ENCODE results near the gene CSTPP1.

Gene CSTPP1

GRCh38 chr11:47132981-47133380 is 196.4 kb downstream of the CSTPP1 start:
- Histone ChIP-seq H3K4me3 (ENCODE audit: low read length) (no peak overlapping the region), H3K27ac (ENCODE audit: low read depth, low read length) (no peak overlapping the region), H3K9me3 (ENCODE audit: insufficient read depth, low read depth, low read length) (no peaks in the 10 kb centered on the region), H3K27me3 (ENCODE audit: insufficient read depth, low read length) (no peaks in the 10 kb centered on the region), H3K9ac (ENCODE audit: low read depth, low read length) (no peak overlapping the region), H3K36me3 (ENCODE audit: insufficient read depth, low read length) (peaks cover 2% of the 10 kb centered on the region; the same call in 1 of the 2 replicates), H3K4me1 (ENCODE audit: insufficient read depth, low read length) (peaks cover 11% of the 10 kb centered on the region)
- WGBS, result 100% methylated on average over 1 of the region's 1 CpG

DNA sequence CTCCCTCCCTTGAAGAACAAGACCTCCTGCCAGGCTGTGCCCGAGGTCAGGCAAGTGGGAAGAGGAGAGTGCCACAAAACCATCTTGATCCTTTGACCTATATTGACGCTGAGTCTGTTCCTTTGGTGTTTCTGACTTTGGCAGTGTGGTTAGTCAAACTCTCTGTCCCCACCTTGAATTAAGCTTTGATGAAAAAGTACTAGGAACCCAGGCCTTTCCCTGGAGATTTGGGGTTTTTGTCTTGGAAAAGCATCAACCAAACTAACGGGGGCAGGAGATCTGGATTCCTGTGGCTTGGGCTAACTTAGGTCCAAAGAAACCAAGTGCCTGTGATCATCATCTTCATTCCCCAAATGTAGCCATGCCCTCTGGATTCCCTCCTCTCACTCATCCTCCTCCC is 199.8 kb downstream of the CSTPP1 start:
- Histone ChIP-seq H3K4me3 (ENCODE audit: low read length) (no peak overlapping the region), H3K36me3 (ENCODE audit: insufficient read depth, low read length) (peaks cover 3% of the 10 kb centered on the region; the same call in 1 of the 2 replicates)
- 81% methylated on average over 3 of the region's 3 CpGs for WGBS

DNA sequence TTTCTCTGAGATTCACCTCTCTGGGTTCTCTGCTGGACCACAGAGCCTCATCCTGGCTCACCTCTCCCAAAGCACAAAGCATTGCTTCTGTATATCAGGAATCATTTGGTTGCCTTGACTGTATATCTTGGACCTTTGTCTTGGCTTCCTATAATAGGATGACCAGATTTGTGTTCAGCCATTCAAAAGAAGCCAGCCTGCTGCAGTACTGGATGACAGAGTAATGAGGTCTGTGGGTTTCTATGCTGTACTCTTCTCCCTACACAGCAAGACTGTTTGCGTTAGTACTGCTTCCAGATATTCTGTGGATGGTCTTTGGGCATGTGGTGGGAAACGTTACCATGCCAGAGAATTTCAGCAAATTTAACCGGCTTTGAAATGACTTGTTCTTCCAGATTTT is 200.4 kb downstream of the CSTPP1 start:
- WGBS, result 100% methylated on average over 3 of the region's 3 CpGs
- H3K4me3 ChIP-seq (ENCODE audit: low read length), result no peak overlapping the region
- peaks cover 3% of the 10 kb centered on the region; the same call in 1 of the 2 replicates for H3K36me3 ChIP-seq (ENCODE audit: insufficient read depth, low read length)
- no peak overlapping the region for H3K27ac ChIP-seq (ENCODE audit: low read depth, low read length)
- no peak overlapping the region for H3K9ac ChIP-seq (ENCODE audit: low read depth, low read length)
- no peaks in the 10 kb centered on the region for H3K4me1 ChIP-seq (ENCODE audit: insufficient read depth, low read length)
- no peaks in the 10 kb centered on the region for H3K9me3 ChIP-seq (ENCODE audit: insufficient read depth, low read depth, low read length)
- H3K27me3 ChIP-seq (ENCODE audit: insufficient read depth, low read length), result no peaks in the 10 kb centered on the region

More for the DNA sequence above, 199.8 kb downstream of the CSTPP1 start:
- Histone ChIP-seq H3K9ac (ENCODE audit: low read depth, low read length) (no peak overlapping the region), H3K4me1 (ENCODE audit: insufficient read depth, low read length) (no peaks in the 10 kb centered on the region), H3K27me3 (ENCODE audit: insufficient read depth, low read length) (no peaks in the 10 kb centered on the region), H3K9me3 (ENCODE audit: insufficient read depth, low read depth, low read length) (no peaks in the 10 kb centered on the region), H3K27ac (ENCODE audit: low read depth, low read length) (no peak overlapping the region)

DNA sequence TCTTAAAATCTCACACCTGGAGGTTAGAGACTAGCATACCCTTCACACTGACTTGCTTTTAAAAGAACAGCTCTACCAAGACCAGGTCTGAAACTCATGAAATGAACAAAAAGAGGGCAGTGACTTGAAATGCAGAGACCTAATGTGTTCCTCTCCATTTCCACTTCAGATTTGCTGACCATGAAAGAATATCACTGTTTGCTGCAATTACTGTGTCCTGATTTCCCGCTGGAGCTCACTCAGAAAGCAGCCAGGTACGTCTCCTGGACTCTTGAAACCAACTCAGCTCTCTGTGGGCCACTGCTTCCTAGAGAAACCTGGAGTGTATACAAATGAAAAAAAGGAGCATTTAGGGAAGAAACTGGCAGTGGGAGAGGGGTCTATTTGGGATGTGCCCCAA is 200.9 kb downstream of the CSTPP1 start:
- peaks cover 3% of the 10 kb centered on the region; the same call in 1 of the 2 replicates for H3K36me3 ChIP-seq (ENCODE audit: insufficient read depth, low read length)
- H3K4me1 ChIP-seq (ENCODE audit: insufficient read depth, low read length), result no peaks in the 10 kb centered on the region
- no peak overlapping the region for H3K9ac ChIP-seq (ENCODE audit: low read depth, low read length)
- 94% methylated on average over 2 of the region's 2 CpGs for WGBS
- H3K27ac ChIP-seq (ENCODE audit: low read depth, low read length), result no peak overlapping the region
- no peak overlapping the region for H3K4me3 ChIP-seq (ENCODE audit: low read length)
- no peaks in the 10 kb centered on the region for H3K27me3 ChIP-seq (ENCODE audit: insufficient read depth, low read length)
- H3K9me3 ChIP-seq (ENCODE audit: insufficient read depth, low read depth, low read length), result no peaks in the 10 kb centered on the region

DNA sequence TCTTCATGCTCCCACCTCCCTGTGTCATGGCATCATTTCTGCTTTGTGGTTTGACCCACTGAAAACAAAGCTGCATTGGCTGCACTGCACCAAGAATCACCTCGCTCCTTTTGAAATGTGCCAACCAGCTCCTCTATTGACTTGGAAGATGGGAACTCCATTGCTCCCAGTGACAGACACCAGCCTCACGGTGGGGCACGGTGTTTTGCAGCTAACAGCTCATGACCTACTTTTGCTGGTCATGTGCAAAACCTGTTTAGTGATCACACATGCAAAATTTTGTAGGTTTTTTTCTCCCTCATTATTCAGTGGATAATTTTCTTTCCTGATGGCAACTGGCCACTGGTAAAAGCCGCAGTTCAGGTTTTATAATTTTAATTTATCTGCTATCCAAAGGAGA is 203.3 kb downstream of the CSTPP1 start:
- Histone ChIP-seq H3K4me1 (ENCODE audit: insufficient read depth, low read length) (no peaks in the 10 kb centered on the region), H3K27ac (ENCODE audit: low read depth, low read length) (no peak overlapping the region), H3K27me3 (ENCODE audit: insufficient read depth, low read length) (no peaks in the 10 kb centered on the region), H3K9me3 (ENCODE audit: insufficient read depth, low read depth, low read length) (no peaks in the 10 kb centered on the region), H3K9ac (ENCODE audit: low read depth, low read length) (no peak overlapping the region), H3K36me3 (ENCODE audit: insufficient read depth, low read length) (peaks cover 3% of the 10 kb centered on the region; the same call in 1 of the 2 replicates), H3K4me3 (ENCODE audit: low read length) (no peak overlapping the region)
- 97% methylated on average over 3 of the region's 4 CpGs for WGBS

DNA sequence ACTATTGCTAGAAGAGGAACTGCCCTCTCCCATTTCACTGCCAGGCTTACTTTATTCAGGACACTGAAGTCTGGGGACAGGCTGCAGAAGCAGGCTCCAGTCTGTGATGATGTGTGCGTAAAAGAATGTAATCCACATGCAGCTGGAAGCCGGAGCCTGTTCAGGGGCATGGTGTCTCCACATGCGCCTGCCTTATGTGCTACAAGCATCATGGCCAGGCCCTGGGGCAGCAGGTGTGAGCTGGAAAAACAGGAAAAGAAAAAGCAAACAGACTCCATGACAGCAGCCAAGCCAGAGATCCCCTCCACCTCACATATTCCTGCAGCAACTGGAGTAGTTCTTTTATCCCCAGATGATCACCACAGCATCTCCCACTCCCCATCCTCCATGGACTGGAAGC is 206.8 kb downstream of the CSTPP1 start:
- H3K36me3 ChIP-seq (ENCODE audit: insufficient read depth, low read length), result no peaks in the 10 kb centered on the region; the same call in 1 of the 2 replicates
- WGBS, result 82% methylated on average over 3 of the region's 3 CpGs
- H3K4me1 ChIP-seq (ENCODE audit: insufficient read depth, low read length), result no peaks in the 10 kb centered on the region
- no peaks in the 10 kb centered on the region for H3K27me3 ChIP-seq (ENCODE audit: insufficient read depth, low read length)
- H3K27ac ChIP-seq (ENCODE audit: low read depth, low read length), result no peak overlapping the region
- no peak overlapping the region for H3K9ac ChIP-seq (ENCODE audit: low read depth, low read length)
- H3K9me3 ChIP-seq (ENCODE audit: insufficient read depth, low read depth, low read length), result no peaks in the 10 kb centered on the region
- H3K4me3 ChIP-seq (ENCODE audit: low read length), result no peak overlapping the region

DNA sequence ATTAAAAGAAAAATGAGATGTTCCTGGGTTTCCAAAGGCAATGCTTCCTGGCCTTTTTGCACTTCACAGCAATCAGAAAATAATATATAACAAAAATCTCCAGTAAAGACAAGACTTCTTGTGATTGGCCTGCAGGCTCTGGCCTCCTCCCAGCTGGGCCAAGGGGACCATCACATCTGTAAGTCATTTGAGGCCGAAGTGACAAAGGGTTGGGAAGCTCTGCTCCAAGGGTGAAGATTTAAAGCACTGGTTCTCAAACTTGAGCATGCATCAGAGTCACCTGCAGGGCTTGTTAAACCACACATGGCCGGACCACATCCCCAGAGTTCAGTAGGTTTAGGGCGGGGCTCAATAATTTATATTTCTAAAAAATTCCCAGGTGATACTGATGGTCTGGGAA is 208.0 kb downstream of the CSTPP1 start:
- no peak overlapping the region for H3K27ac ChIP-seq (ENCODE audit: low read depth, low read length)
- no peaks in the 10 kb centered on the region for H3K9me3 ChIP-seq (ENCODE audit: insufficient read depth, low read depth, low read length)
- no peaks in the 10 kb centered on the region for H3K27me3 ChIP-seq (ENCODE audit: insufficient read depth, low read length)
- no peaks in the 10 kb centered on the region for H3K4me1 ChIP-seq (ENCODE audit: insufficient read depth, low read length)
- no peaks in the 10 kb centered on the region for H3K36me3 ChIP-seq (ENCODE audit: insufficient read depth, low read length)
- H3K9ac ChIP-seq (ENCODE audit: low read depth, low read length), result no peak overlapping the region
- WGBS, result 96% methylated on average over 3 of the region's 3 CpGs
- H3K4me3 ChIP-seq (ENCODE audit: low read length), result no peak overlapping the region

DNA sequence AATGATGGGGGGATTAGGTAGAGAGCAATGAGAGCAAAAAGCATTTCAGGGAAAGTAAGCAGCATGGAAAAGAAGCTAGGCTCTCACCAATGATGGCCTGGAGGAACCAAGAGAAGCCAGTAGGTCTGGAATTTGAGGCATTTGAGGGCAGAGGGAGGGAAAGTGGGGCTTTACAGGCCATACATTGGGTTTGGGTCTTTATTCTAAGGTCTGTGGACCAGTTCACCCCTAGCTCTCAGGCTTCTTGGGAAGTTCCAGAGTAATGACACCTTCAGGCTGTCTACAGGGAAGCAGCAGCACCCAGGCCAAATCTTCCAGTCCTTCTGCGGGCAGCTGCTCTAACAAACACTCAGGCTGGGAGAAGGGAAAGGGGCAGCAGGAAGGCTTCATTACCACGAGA is 210.7 kb downstream of the CSTPP1 start:
- Histone ChIP-seq H3K27me3 (ENCODE audit: insufficient read depth, low read length) (no peaks in the 10 kb centered on the region), H3K4me1 (ENCODE audit: insufficient read depth, low read length) (no peaks in the 10 kb centered on the region), H3K9me3 (ENCODE audit: insufficient read depth, low read depth, low read length) (no peaks in the 10 kb centered on the region), H3K4me3 (ENCODE audit: low read length) (no peak overlapping the region), H3K27ac (ENCODE audit: low read depth, low read length) (no peak overlapping the region), H3K36me3 (ENCODE audit: insufficient read depth, low read length) (no peaks in the 10 kb centered on the region), H3K9ac (ENCODE audit: low read depth, low read length) (no peak overlapping the region)
- 93% methylated on average over 2 of the region's 2 CpGs for WGBS

DNA sequence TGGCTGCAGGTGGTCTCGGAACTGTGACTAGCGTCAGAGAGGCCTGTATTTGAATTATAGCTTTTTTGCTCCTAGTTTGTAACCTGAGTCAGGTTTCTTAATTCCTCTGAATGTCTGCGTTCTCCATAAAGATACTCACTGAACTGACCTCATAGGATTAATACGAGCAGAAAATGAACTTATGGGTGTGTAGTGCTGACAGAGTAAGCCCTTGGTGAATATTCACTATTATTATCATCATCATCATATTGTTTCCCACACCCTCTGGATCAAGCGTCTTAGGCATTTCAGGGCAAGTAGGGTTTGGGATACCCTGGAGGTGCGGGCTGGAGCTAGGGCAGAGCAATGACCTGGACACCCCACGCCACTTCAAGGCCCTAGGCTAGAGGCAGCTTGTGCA is 211.1 kb downstream of the CSTPP1 start:
- 96% methylated on average over 6 of the region's 7 CpGs for WGBS
- no peaks in the 10 kb centered on the region for H3K4me1 ChIP-seq (ENCODE audit: insufficient read depth, low read length)
- no peaks in the 10 kb centered on the region for H3K27me3 ChIP-seq (ENCODE audit: insufficient read depth, low read length)
- H3K9ac ChIP-seq (ENCODE audit: low read depth, low read length), result no peak overlapping the region
- no peaks in the 10 kb centered on the region for H3K9me3 ChIP-seq (ENCODE audit: insufficient read depth, low read depth, low read length)
- H3K36me3 ChIP-seq (ENCODE audit: insufficient read depth, low read length), result no peaks in the 10 kb centered on the region
- no peak overlapping the region for H3K27ac ChIP-seq (ENCODE audit: low read depth, low read length)
- no peak overlapping the region for H3K4me3 ChIP-seq (ENCODE audit: low read length)

DNA sequence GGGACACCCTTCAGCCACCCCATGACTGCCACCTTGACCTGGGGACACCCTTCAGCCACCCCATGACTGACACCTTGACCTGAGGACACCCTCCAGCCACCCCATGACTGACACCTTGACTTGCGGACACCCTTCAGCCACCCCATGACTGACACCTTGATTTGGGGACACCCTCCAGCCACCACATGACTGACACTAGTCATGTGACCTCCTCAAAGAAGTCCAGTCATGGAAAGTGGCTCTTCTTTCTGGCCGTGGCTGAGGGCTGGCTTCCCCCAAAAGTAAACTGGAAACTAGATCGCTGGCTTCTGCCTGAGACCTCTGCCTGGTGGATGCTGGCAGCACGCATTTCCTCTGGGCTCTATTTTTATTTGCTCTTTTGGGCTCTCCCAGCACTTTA is 211.7 kb downstream of the CSTPP1 start:
- no peaks in the 10 kb centered on the region for H3K9me3 ChIP-seq (ENCODE audit: insufficient read depth, low read depth, low read length)
- no peaks in the 10 kb centered on the region for H3K36me3 ChIP-seq (ENCODE audit: insufficient read depth, low read length)
- H3K27ac ChIP-seq (ENCODE audit: low read depth, low read length), result no peak overlapping the region
- no peaks in the 10 kb centered on the region for H3K27me3 ChIP-seq (ENCODE audit: insufficient read depth, low read length)
- 94% methylated on average over 4 of the region's 4 CpGs for WGBS
- no peak overlapping the region for H3K9ac ChIP-seq (ENCODE audit: low read depth, low read length)
- H3K4me3 ChIP-seq (ENCODE audit: low read length), result no peak overlapping the region
- H3K4me1 ChIP-seq (ENCODE audit: insufficient read depth, low read length), result peaks cover 1% of the 10 kb centered on the region; the same call in 1 of the 2 replicates

- H3K27ac ChIP-seq (ENCODE audit: low read depth, low read length), result no peak overlapping the region
Measured at GRCh38 chr11:47148903-47149531, 212.5 kb downstream of the CSTPP1 start.

GRCh38 chr11:47149782-47150181 is 213.2 kb downstream of the CSTPP1 start:
- 92% methylated on average over 1 of the region's 2 CpGs for WGBS
- Histone ChIP-seq H3K27me3 (ENCODE audit: insufficient read depth, low read length) (no peaks in the 10 kb centered on the region), H3K36me3 (ENCODE audit: insufficient read depth, low read length) (no peaks in the 10 kb centered on the region)

More at GRCh38 chr11:47148903-47149531, 212.5 kb downstream of the CSTPP1 start:
- Histone ChIP-seq H3K4me3 (ENCODE audit: low read length) (no peak overlapping the region), H3K27me3 (ENCODE audit: insufficient read depth, low read length) (no peaks in the 10 kb centered on the region), H3K4me1 (ENCODE audit: insufficient read depth, low read length) (peaks cover 6% of the 10 kb centered on the region; the same call in 1 of the 2 replicates), H3K36me3 (ENCODE audit: insufficient read depth, low read length) (no peaks in the 10 kb centered on the region), H3K9ac (ENCODE audit: low read depth, low read length) (no peak overlapping the region), H3K9me3 (ENCODE audit: insufficient read depth, low read depth, low read length) (no peaks in the 10 kb centered on the region)
- WGBS, result 88% methylated on average over 10 of the region's 10 CpGs

More at GRCh38 chr11:47149782-47150181, 213.2 kb downstream of the CSTPP1 start:
- Histone ChIP-seq H3K9me3 (ENCODE audit: insufficient read depth, low read depth, low read length) (no peaks in the 10 kb centered on the region), H3K4me1 (ENCODE audit: insufficient read depth, low read length) (peaks cover 6% of the 10 kb centered on the region; the same call in 1 of the 2 replicates), H3K4me3 (ENCODE audit: low read length) (no peak overlapping the region), H3K9ac (ENCODE audit: low read depth, low read length) (no peak overlapping the region), H3K27ac (ENCODE audit: low read depth, low read length) (no peak overlapping the region)

Measured in HUES64 (cell line).